Stimulated activated naive B cell treated with anti-CD40 and anti-IgM and Interleukin-4, amounts not matched to agents 10 μg/mL and 1 μg/mL and 100 μg/mL, for 72 hours (primary cell): ENCODE results near the gene FOXP1.
A peak's percentile ranks its signal among the peaks of the same experiment; 100 is the strongest.

Experiments
- ATAC-seq, 2 donors: fragments of 150-1000 bp; cut with Tn5 transposase; replicated peaks; 2 replicates each; pipeline ENCODE4 v1.10.0; 2021; ENCODE audit warnings: moderate library complexity in 1 of 2
- DNase-seq: peaks from one replicate; pipeline ENCODE4 v3.0.0; 2021
- H3K27ac Mint-ChIP-seq: one replicate; pipeline ENCODE4 v1.8.0; 2022; ENCODE audit warnings: mild to moderate bottlenecking, mixed read lengths
- H3K27me3 Mint-ChIP-seq, 2 donors: one replicate each; pipeline ENCODE4 v1.8.0; 2022; ENCODE audit warnings: mixed read lengths in 2 of 2
- H3K36me3 Mint-ChIP-seq, 2 donors: one replicate each; pipeline ENCODE4 v1.8.0; 2022; ENCODE audit warnings: mixed read lengths in 2 of 2, mild to moderate bottlenecking in 1 of 2
- H3K4me1 Mint-ChIP-seq, 2 donors: one replicate each; pipeline ENCODE4 v1.8.0; 2022; ENCODE audit warnings: mixed read lengths in 2 of 2, mild to moderate bottlenecking in 1 of 2
- H3K4me3 Mint-ChIP-seq, 2 donors: one replicate each; pipeline ENCODE4 v1.8.0; 2022; ENCODE audit warnings: mild to moderate bottlenecking in 2 of 2, mixed read lengths in 2 of 2, moderate library complexity in 1 of 2
- H3K9me3 Mint-ChIP-seq, 2 donors: one replicate each; pipeline ENCODE4 v1.8.0; 2022; ENCODE audit warnings: mixed read lengths in 2 of 2, mild to moderate bottlenecking in 1 of 2

FOXP1 gene

GRCh38 chr3:71511037-71511436 lies 72.5 kb downstream of the FOXP1 start:
- Mint-ChIP-seq H3K4me1 (peaks cover 12 to 27% of the 10 kb centered on the region in 2 donors), H3K36me3 (peaks cover 3 to 11% of the 10 kb centered on the region in 2 donors), H3K27me3 (no peaks in the 10 kb centered on the region), H3K9me3 (no peaks in the 10 kb centered on the region), H3K27ac (no peak overlapping the region), H3K4me3 (no peak overlapping the region)
- DNase-seq (no peak), ATAC-seq (peak; percentile 53 to 59)

- ATAC-seq (no peak), DNase-seq (no peak)
- H3K4me3 Mint-ChIP-seq: no peak overlapping the region
- peaks cover 11 to 25% of the 10 kb centered on the region in 2 donors for H3K4me1 Mint-ChIP-seq
- no peaks in the 10 kb centered on the region for H3K27me3 Mint-ChIP-seq
- H3K9me3 Mint-ChIP-seq: peaks cover 0 to 1% of the 10 kb centered on the region in 2 donors
- no peak overlapping the region for H3K27ac Mint-ChIP-seq
- peaks cover 6 to 15% of the 10 kb centered on the region in 2 donors for H3K36me3 Mint-ChIP-seq
Observed at GRCh38 chr3:71510510-71510909, 73.0 kb downstream of the FOXP1 start.

GRCh38 chr3:71509066-71509465 lies 74.5 kb downstream of the FOXP1 start:
- ATAC-seq: no peak
- peaks cover 0 to 1% of the 10 kb centered on the region in 2 donors for H3K9me3 Mint-ChIP-seq
- peaks cover 18 to 29% of the 10 kb centered on the region in 2 donors for H3K4me1 Mint-ChIP-seq
- H3K36me3 Mint-ChIP-seq: peaks cover 6 to 21% of the 10 kb centered on the region in 2 donors
- no peak overlapping the region for H3K27ac Mint-ChIP-seq
- DNase-seq: no peak
- no peak overlapping the region for H3K4me3 Mint-ChIP-seq
- no peaks in the 10 kb centered on the region for H3K27me3 Mint-ChIP-seq

- no peak for ATAC-seq
- DNase-seq: no peak
- Mint-ChIP-seq H3K9me3 (peaks cover 0 to 1% of the 10 kb centered on the region in 2 donors), H3K4me1 (peaks cover 38 to 46% of the 10 kb centered on the region in 2 donors), H3K36me3 (peaks cover 10 to 34% of the 10 kb centered on the region in 2 donors), H3K4me3 (no peak overlapping the region), H3K27ac (peak overlapping the region; percentile 60), H3K27me3 (no peaks in the 10 kb centered on the region)
Observed at GRCh38 chr3:71505767-71506350, 77.7 kb downstream of the FOXP1 start.

- DNase-seq: no peak
- Mint-ChIP-seq H3K36me3 (peaks cover 15 to 40% of the 10 kb centered on the region in 2 donors), H3K27ac (peak overlapping the region; percentile 75), H3K4me3 (no peak overlapping the region), H3K27me3 (no peaks in the 10 kb centered on the region), H3K9me3 (peaks cover 0 to 5% of the 10 kb centered on the region in 2 donors), H3K4me1 (peaks cover 41 to 57% of the 10 kb centered on the region in 2 donors)
- peak; percentile 36 to 46 for ATAC-seq
Observed at GRCh38 chr3:71504250-71505036, 79.1 kb downstream of the FOXP1 start.

GRCh38 chr3:71503525-71504249 lies 79.8 kb downstream of the FOXP1 start:
- no peak overlapping the region for H3K4me3 Mint-ChIP-seq
- H3K4me1 Mint-ChIP-seq: peaks cover 44 to 65% of the 10 kb centered on the region in 2 donors
- H3K36me3 Mint-ChIP-seq: peaks cover 15 to 43% of the 10 kb centered on the region in 2 donors
- no peak for DNase-seq
- peak overlapping the region; percentile 49 for H3K27ac Mint-ChIP-seq
- no peaks in the 10 kb centered on the region for H3K27me3 Mint-ChIP-seq
- H3K9me3 Mint-ChIP-seq: peaks cover 0 to 5% of the 10 kb centered on the region in 2 donors
- no peak for ATAC-seq

GRCh38 chr3:71502066-71502625 lies 81.4 kb downstream of the FOXP1 start:
- Mint-ChIP-seq H3K36me3 (peaks cover 15 to 43% of the 10 kb centered on the region in 2 donors), H3K27ac (no peak overlapping the region), H3K27me3 (no peaks in the 10 kb centered on the region), H3K4me1 (peaks cover 44 to 77% of the 10 kb centered on the region in 2 donors), H3K4me3 (peak overlapping the region in 1 of 2 donors; percentile 51), H3K9me3 (peaks cover 0 to 5% of the 10 kb centered on the region in 2 donors)
- no peak for DNase-seq
- ATAC-seq: no peak

GRCh38 chr3:71500696-71501095 lies 82.8 kb downstream of the FOXP1 start:
- ATAC-seq: no peak
- peaks cover 45 to 84% of the 10 kb centered on the region in 2 donors for H3K4me1 Mint-ChIP-seq
- H3K4me3 Mint-ChIP-seq: no peak overlapping the region
- H3K27ac Mint-ChIP-seq: peak overlapping the region; percentile 1
- peaks cover 0 to 4% of the 10 kb centered on the region in 2 donors for H3K9me3 Mint-ChIP-seq
- H3K36me3 Mint-ChIP-seq: peaks cover 13 to 34% of the 10 kb centered on the region in 2 donors
- H3K27me3 Mint-ChIP-seq: no peaks in the 10 kb centered on the region
- DNase-seq: no peak

- peaks cover 51 to 90% of the 10 kb centered on the region in 2 donors for H3K4me1 Mint-ChIP-seq
- peak overlapping the region; percentile 37 for H3K27ac Mint-ChIP-seq
- DNase-seq (no peak), ATAC-seq (no peak)
- H3K9me3 Mint-ChIP-seq: peaks cover 0 to 3% of the 10 kb centered on the region in 2 donors
- no peaks in the 10 kb centered on the region for H3K27me3 Mint-ChIP-seq
- no peak overlapping the region for H3K4me3 Mint-ChIP-seq
- peaks cover 12 to 32% of the 10 kb centered on the region in 2 donors for H3K36me3 Mint-ChIP-seq
Observed at GRCh38 chr3:71499227-71499876, 84.2 kb downstream of the FOXP1 start.

- Mint-ChIP-seq H3K27me3 (no peaks in the 10 kb centered on the region), H3K36me3 (peaks cover 9 to 26% of the 10 kb centered on the region in 2 donors), H3K9me3 (peaks cover 0 to 3% of the 10 kb centered on the region in 2 donors), H3K4me3 (no peak overlapping the region), H3K27ac (no peak overlapping the region), H3K4me1 (peaks cover 48 to 86% of the 10 kb centered on the region in 2 donors)
- no peak for DNase-seq
- no peak for ATAC-seq
Observed at GRCh38 chr3:71498543-71498942, 85.0 kb downstream of the FOXP1 start.

- DNase-seq: no peak
- H3K4me1 Mint-ChIP-seq: peaks cover 49 to 86% of the 10 kb centered on the region in 2 donors
- no peak overlapping the region for H3K27ac Mint-ChIP-seq
- H3K9me3 Mint-ChIP-seq: peaks cover 0 to 3% of the 10 kb centered on the region in 2 donors
- no peaks in the 10 kb centered on the region for H3K27me3 Mint-ChIP-seq
- H3K4me3 Mint-ChIP-seq: no peak overlapping the region
- ATAC-seq: no peak
- H3K36me3 Mint-ChIP-seq: peaks cover 12 to 29% of the 10 kb centered on the region in 2 donors
Observed at GRCh38 chr3:71497971-71498444, 85.5 kb downstream of the FOXP1 start.

GRCh38 chr3:71497367-71497897 lies 86.1 kb downstream of the FOXP1 start:
- Mint-ChIP-seq H3K9me3 (peaks cover 3 to 5% of the 10 kb centered on the region in 2 donors), H3K27ac (peak overlapping the region; percentile 31), H3K36me3 (peaks cover 18 to 35% of the 10 kb centered on the region in 2 donors), H3K4me1 (peaks cover 47 to 88% of the 10 kb centered on the region in 2 donors), H3K4me3 (no peak overlapping the region), H3K27me3 (no peaks in the 10 kb centered on the region)
- DNase-seq (no peak), ATAC-seq (no peak)

GRCh38 chr3:71495708-71496472 lies 87.6 kb downstream of the FOXP1 start:
- Mint-ChIP-seq H3K9me3 (peaks cover 9 to 10% of the 10 kb centered on the region in 2 donors), H3K36me3 (peaks cover 29 to 39% of the 10 kb centered on the region in 2 donors), H3K4me3 (no peak overlapping the region), H3K27ac (peak overlapping the region; percentile 7), H3K27me3 (no peaks in the 10 kb centered on the region), H3K4me1 (peaks cover 45 to 79% of the 10 kb centered on the region in 2 donors)
- ATAC-seq (no peak), DNase-seq (no peak)
